Keratinocyte (primary cell): ENCODE results near the gene YBX1. TPM values are rescaled to one million over a fixed set of nuclear protein-coding genes. Genes with fewer than 3 reads are reported as not detected.

Experiments
- DNase-seq: peaks from one replicate; pipeline ENCODE4 v3.0.0-alpha.2; 2011; ENCODE audit warnings: low read depth, missing footprints, low spot score
- FAIRE-seq: peaks from 2 replicates; lab custom pipeline; 2011; peaks lifted over from hg19 to GRCh38; lab: Jason Lieb, UNC
- H2AFZ ChIP-seq: 2 replicates; pipeline ENCODE4 v1.6.0; 2012; ENCODE audit warnings: low read length, control low read depth, inconsistent platforms; ENCODE audit not compliant: control insufficient read depth
- H3K27ac ChIP-seq: 2 replicates; pipeline ENCODE4 v1.5.1; 2011; ENCODE audit warnings: low read length; ENCODE audit not compliant: control insufficient read depth, insufficient read depth
- H3K27me3 ChIP-seq: 3 replicates; pipeline ENCODE4 v1.6.0; 2011; ENCODE audit warnings: low read length; ENCODE audit not compliant: control insufficient read depth, insufficient read depth; ENCODE audit errors: extremely low read depth
- H3K36me3 ChIP-seq, 2 experiments: 2 replicates in 1 of 2; 3 replicates in 1 of 2; pipeline ENCODE4 v1.5.1; 2011; ENCODE audit warnings: low read length in 2 of 2, mild to moderate bottlenecking in 1 of 2; ENCODE audit not compliant: control insufficient read depth in 2 of 2, insufficient read depth in 2 of 2; ENCODE audit errors: extremely low read depth in 1 of 2
- H3K4me1 ChIP-seq: 3 replicates; pipeline ENCODE4 v1.5.1; 2011; ENCODE audit warnings: low read length; ENCODE audit not compliant: control insufficient read depth, insufficient read depth; ENCODE audit errors: extremely low read depth
- H3K4me2 ChIP-seq: 3 replicates; pipeline ENCODE4 v1.6.0; 2011; ENCODE audit warnings: low read depth, low read length; ENCODE audit not compliant: control insufficient read depth, insufficient read depth; ENCODE audit errors: extremely low read depth
- H3K4me3 ChIP-seq, 3 experiments: fragments of 200-600 bp in 1 of 3; sonication (generic) in 1 of 3; 2 replicates in 2 of 3; 3 replicates in 1 of 3; pipeline ENCODE4 v1.5.1; 2011 to 2016; ENCODE audit warnings: low read length in 3 of 3, mild to moderate bottlenecking in 3 of 3, control low read depth in 2 of 3, inconsistent platforms in 1 of 3, low read depth in 1 of 3, mixed read lengths in 1 of 3, mixed run types in 1 of 3, moderate library complexity in 1 of 3; ENCODE audit not compliant: control insufficient read depth in 2 of 3, insufficient read depth in 2 of 3; ENCODE audit errors: extremely low read depth in 1 of 3
- H3K79me2 ChIP-seq: 2 replicates; pipeline ENCODE4 v1.6.0; 2012; ENCODE audit warnings: low read length; ENCODE audit not compliant: control insufficient read depth, insufficient read depth
- H3K9ac ChIP-seq: 3 replicates; pipeline ENCODE4 v1.6.0; 2011; ENCODE audit warnings: low read length; ENCODE audit not compliant: control insufficient read depth, insufficient read depth; ENCODE audit errors: extremely low read depth
- H3K9me1 ChIP-seq: 3 replicates; pipeline ENCODE4 v1.6.0; 2011; ENCODE audit warnings: low read length; ENCODE audit not compliant: control insufficient read depth, insufficient read depth; ENCODE audit errors: extremely low read depth
- H3K9me3 ChIP-seq: 2 replicates; pipeline ENCODE4 v1.5.1; 2012; ENCODE audit warnings: low read depth, low read length; ENCODE audit not compliant: control insufficient read depth
- H4K20me1 ChIP-seq: 3 replicates; pipeline ENCODE4 v1.6.0; 2011; ENCODE audit warnings: low read length; ENCODE audit not compliant: control insufficient read depth, insufficient read depth; ENCODE audit errors: extremely low read depth
- CTCF ChIP-seq, 3 experiments: IDR thresholded peaks in 1 of 3; conservative IDR thresholded peaks in 1 of 3; optimal IDR thresholded peaks in 1 of 3; 2 replicates in 2 of 3; 3 replicates in 1 of 3; pipeline versions ENCODE3 to v1.5.1; 2011; ENCODE audit warnings: low read length in 3 of 3, mild to moderate bottlenecking in 3 of 3, moderate library complexity in 2 of 3, control low read depth in 1 of 3, inconsistent platforms in 1 of 3; ENCODE audit not compliant: insufficient read depth in 2 of 3; ENCODE audit errors: extremely low read depth in 1 of 3
- EZH2 ChIP-seq: IDR thresholded peaks from one replicate; pipeline ENCODE4 v1.6.1; 2012; ENCODE audit warnings: inconsistent platforms, mild to moderate bottlenecking, low read length, moderate library complexity
- dilution Hi-C: fragments of 300-500 bp; cut with MboI; formaldehyde crosslinking; loops from one replicate; pipeline ENCODE4 v1.7.0; 2020; ENCODE audit warnings: low sequenced_read_pairs; ENCODE audit not compliant: extremely low pct_ligation_motif_present
- polyA plus RNA-seq, 5 experiments: library from polyadenylated mRNA; depleted of rRNA in 3 of 5; stranded (reverse) in 3 of 5; stranded (forward) in 1 of 5; unstranded in 1 of 5; fragments of >200 nt; gene quantifications; 1 replicate in 1 of 5; 2 replicates in 3 of 5; 3 replicates in 1 of 5; pipeline versions ENCODE4 v1.2.1 to v1.2.3, GENCODE V29; 2011 to 2012; ENCODE audit warnings: missing spikeins in 2 of 5, low read depth in 1 of 5, low replicate concordance in 1 of 5

Gene YBX1
- polyA plus RNA-seq, 1 donor (not counting 4 experiments of a cell fraction or from before 2014, with no cell fraction given), result 1,066 TPM

GRCh38 chr1:42742617-42743316 is 60.5 kb downstream of the YBX1 start:
- H3K4me2 ChIP-seq, result peak overlapping the region; percentile 86
- H4K20me1 ChIP-seq, result no peaks in the 10 kb centered on the region
- dilution Hi-C loops, result no loop called here
- no peak for FAIRE-seq
- H3K36me3 ChIP-seq, result peaks cover 5 to 12% of the 10 kb centered on the region in 2 experiments
- TF ChIP-seq EZH2 (no peak), CTCF (optimal IDR thresholded peaks at IDR 0.05 in 1 of 3, IDR thresholded peaks at IDR 0.05 in 1 of 3, conservative IDR thresholded peaks at IDR 0.05 in 1 of 3; ENCODE audit: extremely low read depth in 1 of 3, insufficient read depth in 2 of 3, low read length in 3 of 3) (no peak)
- H3K9ac ChIP-seq, result peak overlapping the region; percentile 65
- H3K27me3 ChIP-seq, result no peaks in the 10 kb centered on the region
- no peak for DNase-seq
- peak overlapping the region; percentile 82 for H2AFZ ChIP-seq
- H3K4me1 ChIP-seq, result peaks cover 23% of the 10 kb centered on the region
- H3K9me1 ChIP-seq, result peaks cover 2% of the 10 kb centered on the region
- H3K4me3 ChIP-seq, result peak overlapping the region in 2 of 3 experiments; percentile 14 to 47
- H3K9me3 ChIP-seq, result no peaks in the 10 kb centered on the region
- H3K27ac ChIP-seq, result peak overlapping the region; percentile 93
- no peaks in the 10 kb centered on the region for H3K79me2 ChIP-seq

- Histone ChIP-seq H3K79me2 (no peaks in the 10 kb centered on the region), H3K36me3 (peaks cover 5 to 15% of the 10 kb centered on the region in 2 experiments), H3K9ac (peak overlapping the region; percentile 65), H3K4me3 (peak overlapping the region in 2 of 3 experiments; percentile 14 to 47), H3K27me3 (no peaks in the 10 kb centered on the region), H3K4me2 (peak overlapping the region; percentile 86), H3K27ac (peak overlapping the region; percentile 93), H3K4me1 (peaks cover 23% of the 10 kb centered on the region), H3K9me1 (peaks cover 2% of the 10 kb centered on the region), H2AFZ (peak overlapping the region; percentile 82), H3K9me3 (no peaks in the 10 kb centered on the region), H4K20me1 (no peaks in the 10 kb centered on the region)
- FAIRE-seq (peak; percentile 99), DNase-seq (peak; percentile 97)
- TF ChIP-seq CTCF (optimal IDR thresholded peaks at IDR 0.05 in 1 of 3, IDR thresholded peaks at IDR 0.05 in 1 of 3, conservative IDR thresholded peaks at IDR 0.05 in 1 of 3; ENCODE audit: extremely low read depth in 1 of 3, insufficient read depth in 2 of 3, low read length in 3 of 3), result no peak
- dilution Hi-C loops, result no loop called here
Measured at GRCh38 chr1:42743317-42744147, 61.3 kb downstream of the YBX1 start.
